GM19240 (cell line): Measurements from ENCODE around the gene ZNF804A.
"Not testable (repeated sequence)": the region's sequence is repeated elsewhere in the genome, so short reads cannot be mapped to it uniquely, and the experiment has no call there.

ENCODE experiments used
- DNase-seq: peaks from one replicate; pipeline ENCODE4 v3.0.0; 2011; ENCODE audit warnings: low spot score; ENCODE audit not compliant: insufficient read length

ZNF804A gene

GRCh38 chr2:184721881-184722280 is 123.6 kb downstream of the ZNF804A start:
- no peak for DNase-seq

- no peak for DNase-seq
Measured at GRCh38 chr2:184727813-184728212, 129.5 kb downstream of the ZNF804A start.

- no peak for DNase-seq
Measured at GRCh38 chr2:184728411-184728810, 130.1 kb downstream of the ZNF804A start.

GRCh38 chr2:184729581-184729980 is 131.3 kb downstream of the ZNF804A start:
- no peak for DNase-seq

- no peak for DNase-seq
Measured at GRCh38 chr2:184730288-184730687, 132.0 kb downstream of the ZNF804A start.

- DNase-seq: no peak
Measured at GRCh38 chr2:184734338-184734737, 136.0 kb downstream of the ZNF804A start.

GRCh38 chr2:184735611-184736010 is 137.3 kb downstream of the ZNF804A start:
- DNase-seq: no peak

- no peak for DNase-seq
Measured at GRCh38 chr2:184743096-184743495, 144.8 kb downstream of the ZNF804A start.

GRCh38 chr2:184756161-184756560 is 157.8 kb downstream of the ZNF804A start:
- DNase-seq: no peak

- no peak for DNase-seq
Measured at GRCh38 chr2:184756885-184757284, 158.6 kb downstream of the ZNF804A start.

GRCh38 chr2:184759557-184760255 is 161.4 kb downstream of the ZNF804A start:
- DNase-seq: not testable (repeated sequence)

- DNase-seq: no peak
Measured at GRCh38 chr2:184760931-184761330, 162.6 kb downstream of the ZNF804A start.

- no peak for DNase-seq
Measured at GRCh38 chr2:184765112-184765895, 167.0 kb downstream of the ZNF804A start.

- DNase-seq: no peak
Measured at GRCh38 chr2:184767059-184767458, 168.7 kb downstream of the ZNF804A start.

- no peak for DNase-seq
Measured at GRCh38 chr2:184769023-184769422, 170.7 kb downstream of the ZNF804A start.

GRCh38 chr2:184769686-184770085 is 171.4 kb downstream of the ZNF804A start:
- DNase-seq: no peak

GRCh38 chr2:184779777-184780176 is 181.4 kb downstream of the ZNF804A start:
- DNase-seq: no peak

- no peak for DNase-seq
Measured at GRCh38 chr2:184780384-184780783, 182.1 kb downstream of the ZNF804A start.

GRCh38 chr2:184780944-184781343 is 182.6 kb downstream of the ZNF804A start:
- no peak for DNase-seq

GRCh38 chr2:184783576-184783975 is 185.2 kb downstream of the ZNF804A start:
- DNase-seq: no peak

GRCh38 chr2:184793176-184793575 is 194.8 kb downstream of the ZNF804A start:
- no peak for DNase-seq

- DNase-seq: no peak
Measured at GRCh38 chr2:184799379-184799778, 201.1 kb downstream of the ZNF804A start.

- no peak for DNase-seq
Measured at GRCh38 chr2:184814421-184814820, 216.1 kb downstream of the ZNF804A start.
